Muscle layer of colon (tissue), 2 donors: Measurements from ENCODE around the gene CALM1.
A peak's percentile ranks its signal among the peaks of the same experiment; 100 is the strongest.

Experiments
- H3K27ac ChIP-seq: one replicate; pipeline ENCODE4 v1.7.0; 2013; ENCODE audit warnings: low read depth, mild to moderate bottlenecking, low read length, moderate library complexity
- H3K27me3 ChIP-seq, 2 donors: one replicate each; pipeline ENCODE4 v1.7.0; 2013; ENCODE audit warnings: low read length in 2 of 2, mild to moderate bottlenecking in 2 of 2; ENCODE audit not compliant: insufficient read depth in 2 of 2, control insufficient read depth in 1 of 2
- H3K36me3 ChIP-seq: one replicate; pipeline ENCODE4 v1.7.0; 2013; ENCODE audit warnings: mild to moderate bottlenecking, low read length; ENCODE audit not compliant: insufficient read depth
- H3K4me1 ChIP-seq: one replicate; pipeline ENCODE4 v1.7.0; 2013; ENCODE audit warnings: mild to moderate bottlenecking, low read length; ENCODE audit not compliant: insufficient read depth
- H3K4me3 ChIP-seq, 2 donors: one replicate each; pipeline ENCODE4 v1.7.0; 2013; ENCODE audit warnings: low read length in 2 of 2, low read depth in 1 of 2, mild to moderate bottlenecking in 1 of 2, moderate library complexity in 1 of 2
- H3K9ac ChIP-seq: one replicate; pipeline ENCODE4 v1.7.0; 2013; ENCODE audit warnings: low read length
- H3K9me3 ChIP-seq: one replicate; pipeline ENCODE4 v1.7.0; 2013; ENCODE audit warnings: mild to moderate bottlenecking, low read length
- donor health status: abdominal sarcoma.
- donor health status: Adenocarcinoma of cecum.

The CALM1 gene

DNA sequence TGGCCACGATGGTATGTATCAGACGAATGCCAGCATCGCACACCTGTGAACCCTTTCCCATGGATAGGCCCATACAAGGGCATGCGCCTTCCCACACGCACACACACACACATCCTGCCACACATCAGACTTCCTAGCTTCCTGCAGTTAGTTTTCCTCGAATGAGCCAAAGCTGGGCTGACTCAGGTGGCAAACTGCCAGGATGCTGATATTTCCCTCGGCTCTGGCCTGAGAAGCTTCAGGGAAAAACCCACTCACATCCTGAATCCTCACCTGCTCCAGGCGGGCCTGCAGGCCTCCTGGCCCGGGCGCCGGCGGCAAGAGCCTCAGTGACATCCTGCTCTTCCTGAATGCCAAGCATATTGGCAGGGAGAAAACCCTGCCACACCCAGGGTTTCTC lies 22.4 kb downstream of the CALM1 start:
- Histone ChIP-seq H3K27me3 (no peaks in the 10 kb centered on the region), H3K36me3 (no peaks in the 10 kb centered on the region), H3K9ac (no peak overlapping the region), H3K4me1 (peaks cover 12% of the 10 kb centered on the region), H3K27ac (peak overlapping the region; percentile 58), H3K9me3 (no peaks in the 10 kb centered on the region), H3K4me3 (no peak overlapping the region)

- no peaks in the 10 kb centered on the region for H3K9me3 ChIP-seq
- H3K4me3 ChIP-seq: no peak overlapping the region
- no peaks in the 10 kb centered on the region for H3K36me3 ChIP-seq
- H3K9ac ChIP-seq: no peak overlapping the region
- H3K4me1 ChIP-seq: peaks cover 12% of the 10 kb centered on the region
- H3K27me3 ChIP-seq: no peaks in the 10 kb centered on the region
- H3K27ac ChIP-seq: no peak overlapping the region
Measured at GRCh38 chr14:90421001-90421631, 24.3 kb downstream of the CALM1 start.

- H3K9ac ChIP-seq: no peak overlapping the region
Measured at GRCh38 chr14:90421632-90422020, 24.8 kb downstream of the CALM1 start.

GRCh38 chr14:90423166-90423565 lies 26.3 kb downstream of the CALM1 start:
- no peak overlapping the region for H3K27ac ChIP-seq
- H3K9me3 ChIP-seq: no peaks in the 10 kb centered on the region
- peaks cover 18% of the 10 kb centered on the region for H3K4me1 ChIP-seq

More at GRCh38 chr14:90421632-90422020, 24.8 kb downstream of the CALM1 start:
- Histone ChIP-seq H3K27ac (no peak overlapping the region), H3K9me3 (no peaks in the 10 kb centered on the region), H3K4me1 (peaks cover 13% of the 10 kb centered on the region), H3K4me3 (no peak overlapping the region), H3K27me3 (no peaks in the 10 kb centered on the region), H3K36me3 (no peaks in the 10 kb centered on the region)

GRCh38 chr14:90424075-90424474 lies 27.2 kb downstream of the CALM1 start:
- no peak overlapping the region for H3K27ac ChIP-seq
- peaks cover 14% of the 10 kb centered on the region for H3K4me1 ChIP-seq
- H3K27me3 ChIP-seq: no peaks in the 10 kb centered on the region
- H3K36me3 ChIP-seq: no peaks in the 10 kb centered on the region
- no peak overlapping the region for H3K9ac ChIP-seq
- no peak overlapping the region for H3K4me3 ChIP-seq
- no peaks in the 10 kb centered on the region for H3K9me3 ChIP-seq

More at GRCh38 chr14:90423166-90423565, 26.3 kb downstream of the CALM1 start:
- no peak overlapping the region for H3K9ac ChIP-seq
- H3K36me3 ChIP-seq: no peaks in the 10 kb centered on the region
- no peaks in the 10 kb centered on the region for H3K27me3 ChIP-seq
- H3K4me3 ChIP-seq: no peak overlapping the region

DNA sequence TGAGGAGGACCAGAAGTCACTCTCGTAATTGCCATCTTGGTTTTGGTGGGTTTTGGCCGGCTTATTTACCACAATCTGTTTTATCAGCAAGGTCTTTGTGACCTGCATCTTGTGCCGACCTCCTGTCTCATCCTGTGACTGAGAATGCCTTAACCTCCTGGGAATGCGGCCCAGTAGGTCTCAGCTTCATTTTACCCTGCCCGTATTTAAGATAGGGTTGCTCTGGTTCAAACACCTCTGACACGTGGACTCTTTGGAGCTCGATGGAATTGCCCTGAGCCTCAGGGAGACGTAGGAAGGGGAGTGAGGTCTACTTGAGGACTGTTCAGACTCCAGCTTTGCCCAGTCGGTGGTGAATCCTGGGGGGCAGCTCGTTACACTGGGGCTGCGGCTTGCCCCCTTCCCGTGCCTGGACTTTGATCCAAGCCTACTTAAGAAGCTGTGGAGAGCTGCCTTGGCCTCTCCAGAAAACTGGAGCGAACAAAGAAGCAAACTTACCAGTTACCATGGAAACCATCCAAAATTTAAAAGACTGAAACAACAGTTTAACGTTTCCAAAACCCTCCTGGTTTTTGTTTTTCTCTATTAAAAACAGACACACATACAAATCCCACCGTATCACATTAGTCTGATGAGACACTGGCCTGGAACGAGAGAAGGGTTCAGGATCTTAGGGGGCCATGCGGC lies 28.0 kb downstream of the CALM1 start:
- no peaks in the 10 kb centered on the region for H3K27me3 ChIP-seq
- H3K4me1 ChIP-seq: peaks cover 6% of the 10 kb centered on the region
- no peak overlapping the region for H3K9ac ChIP-seq
- no peak overlapping the region for H3K27ac ChIP-seq
- no peaks in the 10 kb centered on the region for H3K36me3 ChIP-seq
- no peaks in the 10 kb centered on the region for H3K9me3 ChIP-seq
- no peak overlapping the region for H3K4me3 ChIP-seq

DNA sequence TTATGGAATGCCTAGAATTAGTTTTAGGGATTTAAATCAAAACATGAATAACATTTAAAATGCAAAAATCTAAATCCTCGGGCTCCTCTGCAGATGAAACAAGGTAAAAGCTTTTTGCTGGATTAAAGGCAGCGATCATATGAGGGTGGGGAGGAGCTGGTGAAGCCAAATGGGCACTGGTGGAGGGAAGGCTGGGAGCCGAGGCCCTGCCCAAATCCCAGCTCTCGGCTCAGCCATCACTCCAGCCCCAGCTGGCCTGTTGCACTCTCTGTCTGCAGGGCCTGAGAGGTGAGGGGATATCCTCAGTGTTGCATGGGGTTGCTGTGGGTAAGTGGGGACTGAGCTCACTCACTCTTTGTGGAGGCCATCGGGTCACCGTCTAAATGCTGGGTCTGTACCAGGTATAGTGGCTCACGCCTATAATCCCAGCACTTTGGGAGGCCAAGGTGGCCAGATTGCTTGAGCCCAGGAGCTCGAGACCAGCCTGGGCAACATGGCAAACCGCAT lies 28.6 kb downstream of the CALM1 start:
- no peak overlapping the region for H3K4me3 ChIP-seq
- H3K27ac ChIP-seq: no peak overlapping the region
- H3K27me3 ChIP-seq: no peaks in the 10 kb centered on the region
- no peak overlapping the region for H3K9ac ChIP-seq
- no peaks in the 10 kb centered on the region for H3K9me3 ChIP-seq
- peaks cover 6% of the 10 kb centered on the region for H3K4me1 ChIP-seq
- H3K36me3 ChIP-seq: no peaks in the 10 kb centered on the region

- Histone ChIP-seq H3K27me3 (no peaks in the 10 kb centered on the region), H3K4me3 (no peak overlapping the region), H3K4me1 (peaks cover 6% of the 10 kb centered on the region), H3K27ac (no peak overlapping the region), H3K9me3 (no peaks in the 10 kb centered on the region), H3K36me3 (no peaks in the 10 kb centered on the region), H3K9ac (no peak overlapping the region)
Measured at GRCh38 chr14:90426031-90426540, 29.3 kb downstream of the CALM1 start.

GRCh38 chr14:90426663-90427062 lies 29.8 kb downstream of the CALM1 start:
- H3K27me3 ChIP-seq: no peaks in the 10 kb centered on the region
- no peak overlapping the region for H3K9ac ChIP-seq
- no peaks in the 10 kb centered on the region for H3K9me3 ChIP-seq
- H3K27ac ChIP-seq: no peak overlapping the region
- H3K36me3 ChIP-seq: no peaks in the 10 kb centered on the region
- H3K4me1 ChIP-seq: peaks cover 6% of the 10 kb centered on the region
- no peak overlapping the region for H3K4me3 ChIP-seq

GRCh38 chr14:90427848-90428426 lies 31.1 kb downstream of the CALM1 start:
- Histone ChIP-seq H3K4me3 (no peak overlapping the region), H3K9me3 (no peaks in the 10 kb centered on the region), H3K36me3 (no peaks in the 10 kb centered on the region), H3K27ac (no peak overlapping the region), H3K27me3 (no peaks in the 10 kb centered on the region), H3K4me1 (peaks cover 6% of the 10 kb centered on the region), H3K9ac (no peak overlapping the region)

- peaks cover 6% of the 10 kb centered on the region for H3K4me1 ChIP-seq
- H3K9me3 ChIP-seq: no peaks in the 10 kb centered on the region
- no peaks in the 10 kb centered on the region for H3K27me3 ChIP-seq
- no peak overlapping the region for H3K9ac ChIP-seq
- H3K36me3 ChIP-seq: no peaks in the 10 kb centered on the region
- no peak overlapping the region for H3K4me3 ChIP-seq
- no peak overlapping the region for H3K27ac ChIP-seq
Measured at GRCh38 chr14:90428676-90429075, 31.8 kb downstream of the CALM1 start.
